ENCODE measurements around the gene TRPM4.

DNA sequence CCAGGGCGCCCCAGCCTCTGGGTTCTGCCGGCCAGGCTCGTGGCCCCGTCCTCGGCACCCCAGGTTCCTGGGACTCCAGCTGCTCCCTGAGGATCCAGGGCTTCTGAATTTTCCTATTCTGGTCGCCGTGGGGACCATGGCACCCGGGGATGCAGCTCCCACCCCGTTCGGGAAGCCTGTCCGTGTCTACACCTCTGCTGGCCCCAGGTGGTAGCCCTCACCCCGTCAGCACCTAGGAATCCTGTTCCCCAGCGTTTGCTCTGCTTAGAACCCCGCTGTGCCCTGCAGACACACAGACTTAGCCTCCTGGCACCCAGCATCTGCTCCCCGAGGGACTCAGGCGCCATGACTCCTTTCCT lies 37.3 kb upstream of the TRPM4 start:
- TF ChIP-seq, protein P1, sequence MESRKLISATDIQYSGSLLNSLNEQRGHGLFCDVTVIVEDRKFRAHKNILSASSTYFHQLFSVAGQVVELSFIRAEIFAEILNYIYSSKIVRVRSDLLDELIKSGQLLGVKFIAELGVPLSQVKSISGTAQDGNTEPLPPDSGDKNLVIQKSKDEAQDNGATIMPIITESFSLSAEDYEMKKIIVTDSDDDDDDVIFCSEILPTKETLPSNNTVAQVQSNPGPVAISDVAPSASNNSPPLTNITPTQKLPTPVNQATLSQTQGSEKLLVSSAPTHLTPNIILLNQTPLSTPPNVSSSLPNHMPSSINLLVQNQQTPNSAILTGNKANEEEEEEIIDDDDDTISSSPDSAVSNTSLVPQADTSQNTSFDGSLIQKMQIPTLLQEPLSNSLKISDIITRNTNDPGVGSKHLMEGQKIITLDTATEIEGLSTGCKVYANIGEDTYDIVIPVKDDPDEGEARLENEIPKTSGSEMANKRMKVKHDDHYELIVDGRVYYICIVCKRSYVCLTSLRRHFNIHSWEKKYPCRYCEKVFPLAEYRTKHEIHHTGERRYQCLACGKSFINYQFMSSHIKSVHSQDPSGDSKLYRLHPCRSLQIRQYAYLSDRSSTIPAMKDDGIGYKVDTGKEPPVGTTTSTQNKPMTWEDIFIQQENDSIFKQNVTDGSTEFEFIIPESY (IDR thresholded peaks at IDR 0.05): no peak
- TF ChIP-seq, protein P2, sequence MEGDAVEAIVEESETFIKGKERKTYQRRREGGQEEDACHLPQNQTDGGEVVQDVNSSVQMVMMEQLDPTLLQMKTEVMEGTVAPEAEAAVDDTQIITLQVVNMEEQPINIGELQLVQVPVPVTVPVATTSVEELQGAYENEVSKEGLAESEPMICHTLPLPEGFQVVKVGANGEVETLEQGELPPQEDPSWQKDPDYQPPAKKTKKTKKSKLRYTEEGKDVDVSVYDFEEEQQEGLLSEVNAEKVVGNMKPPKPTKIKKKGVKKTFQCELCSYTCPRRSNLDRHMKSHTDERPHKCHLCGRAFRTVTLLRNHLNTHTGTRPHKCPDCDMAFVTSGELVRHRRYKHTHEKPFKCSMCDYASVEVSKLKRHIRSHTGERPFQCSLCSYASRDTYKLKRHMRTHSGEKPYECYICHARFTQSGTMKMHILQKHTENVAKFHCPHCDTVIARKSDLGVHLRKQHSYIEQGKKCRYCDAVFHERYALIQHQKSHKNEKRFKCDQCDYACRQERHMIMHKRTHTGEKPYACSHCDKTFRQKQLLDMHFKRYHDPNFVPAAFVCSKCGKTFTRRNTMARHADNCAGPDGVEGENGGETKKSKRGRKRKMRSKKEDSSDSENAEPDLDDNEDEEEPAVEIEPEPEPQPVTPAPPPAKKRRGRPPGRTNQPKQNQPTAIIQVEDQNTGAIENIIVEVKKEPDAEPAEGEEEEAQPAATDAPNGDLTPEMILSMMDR (IDR thresholded peaks at IDR 0.05; ENCODE audit: low read depth, low read length, missing input control): no peak
- no peak for TF ChIP-seq FOXA1 (IDR thresholded peaks at IDR 0.05)
- TF ChIP-seq, protein P3, sequence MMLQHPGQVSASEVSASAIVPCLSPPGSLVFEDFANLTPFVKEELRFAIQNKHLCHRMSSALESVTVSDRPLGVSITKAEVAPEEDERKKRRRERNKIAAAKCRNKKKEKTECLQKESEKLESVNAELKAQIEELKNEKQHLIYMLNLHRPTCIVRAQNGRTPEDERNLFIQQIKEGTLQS (IDR thresholded peaks at IDR 0.05): no peak
- TF ChIP-seq RAD21 (IDR thresholded peaks at IDR 0.05): no peak
- no peak for TF ChIP-seq NR2F2 (IDR thresholded peaks at IDR 0.05)
- TF ChIP-seq, protein P4, sequence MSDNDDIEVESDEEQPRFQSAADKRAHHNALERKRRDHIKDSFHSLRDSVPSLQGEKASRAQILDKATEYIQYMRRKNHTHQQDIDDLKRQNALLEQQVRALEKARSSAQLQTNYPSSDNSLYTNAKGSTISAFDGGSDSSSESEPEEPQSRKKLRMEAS (IDR thresholded peaks at IDR 0.05): no peak
- no peak for TF ChIP-seq EGR1 (IDR thresholded peaks at IDR 0.05; ENCODE audit: low read depth in 2 of 2)
- TF ChIP-seq TAF1 (conservative IDR thresholded peaks at IDR 0.05): no peak
- TF ChIP-seq YY1 (IDR thresholded peaks at IDR 0.05): no peak

Measured in liver (tissue), 3 donors.